ENCODE results near the gene MYH13. TPM values are rescaled to one million over a fixed set of nuclear protein-coding genes. Genes with fewer than 3 reads are reported as not detected.

The MYH13 gene
- total RNA-seq, 2 donors from 2014 or later = not detected

DNA sequence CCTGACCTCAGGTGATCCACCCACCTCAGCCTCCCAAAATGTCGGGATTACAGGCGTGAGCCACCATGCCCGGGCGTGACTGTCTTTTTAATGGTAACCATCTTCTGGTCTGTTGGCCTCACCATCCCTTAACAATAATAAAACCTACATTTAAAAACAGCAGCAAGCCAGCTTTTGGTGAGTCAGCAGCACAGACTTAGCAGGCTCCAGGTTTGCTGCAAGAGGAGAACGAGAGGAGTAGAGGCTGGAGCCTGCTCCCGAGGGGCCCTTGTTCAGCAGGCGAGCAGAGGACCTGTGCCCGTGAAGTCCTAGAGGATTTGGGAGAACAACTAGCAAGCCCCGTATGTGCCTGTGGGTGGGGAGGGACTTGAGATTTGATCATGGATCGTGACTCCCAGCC lies 35.7 kb downstream of the MYH13 start:
- TF ChIP-seq CTCF (IDR thresholded peaks at IDR 0.05) (no peak), POLR2A (IDR thresholded peaks at IDR 0.05) (no peak)
- ATAC-seq (no peak), DNase-seq (no peak)
- Histone ChIP-seq H3K4me1 (no peaks in the 10 kb centered on the region), H3K27me3 (no peaks in the 10 kb centered on the region), H3K36me3 (replicated peaks in 1 of 2; ENCODE audit: insufficient read depth in 1 of 2, low read depth in 2 of 2) (no peaks in the 10 kb centered on the region), H3K27ac (no peak overlapping the region), H3K4me3 (no peak overlapping the region), H3K9me3 (no peaks in the 10 kb centered on the region)
- WGBS, 2 donors = 49 to 62% methylated on average over 9 to 10 of the region's 10 CpGs
- intact Hi-C loops (cut with DNase I) = no loop called here

DNA sequence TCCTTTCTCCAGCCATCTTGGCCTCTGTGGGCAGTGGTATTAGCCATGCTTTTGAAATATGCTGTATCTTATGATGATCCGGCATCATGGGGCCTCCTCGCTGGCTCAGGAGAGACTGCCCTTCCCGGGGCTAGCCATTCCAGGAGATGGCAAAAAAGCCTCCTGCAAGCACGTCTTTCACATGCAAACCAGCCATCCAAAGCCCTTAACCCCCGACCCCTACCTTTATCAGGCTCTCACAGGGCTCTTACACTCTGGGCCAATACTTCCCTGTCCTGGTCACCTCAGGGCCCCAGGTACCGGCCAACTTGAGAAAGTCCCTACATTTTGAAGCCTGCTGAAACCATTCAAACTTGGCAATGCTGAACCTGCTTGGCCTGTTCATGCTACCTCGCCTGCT lies 36.4 kb downstream of the MYH13 start:
- no peaks in the 10 kb centered on the region for H3K4me1 ChIP-seq
- H3K27ac ChIP-seq = no peak overlapping the region
- TF ChIP-seq CTCF (IDR thresholded peaks at IDR 0.05) (no peak), POLR2A (IDR thresholded peaks at IDR 0.05) (no peak)
- 58 to 69% methylated on average over 7 of the region's 7 CpGs for WGBS, 2 donors
- ATAC-seq (no peak), DNase-seq (no peak)
- no peak overlapping the region for H3K4me3 ChIP-seq
- intact Hi-C loops (cut with DNase I) = no loop called here
- H3K36me3 ChIP-seq (replicated peaks in 1 of 2; ENCODE audit: insufficient read depth in 1 of 2, low read depth in 2 of 2) = no peaks in the 10 kb centered on the region
- H3K9me3 ChIP-seq = no peaks in the 10 kb centered on the region
- no peaks in the 10 kb centered on the region for H3K27me3 ChIP-seq

- intact Hi-C loops (cut with DNase I) = no loop called here
- H3K27ac ChIP-seq = no peak overlapping the region
- peaks cover 0 to 3% of the 10 kb centered on the region in 2 donors for H3K27me3 ChIP-seq
- DNase-seq (no peak), ATAC-seq (no peak)
- H3K9me3 ChIP-seq = no peaks in the 10 kb centered on the region
- TF ChIP-seq CTCF (IDR thresholded peaks at IDR 0.05) (no peak), POLR2A (IDR thresholded peaks at IDR 0.05) (no peak)
- no peaks in the 10 kb centered on the region for H3K4me1 ChIP-seq
- H3K36me3 ChIP-seq (replicated peaks in 1 of 2; ENCODE audit: insufficient read depth in 1 of 2, low read depth in 2 of 2) = no peaks in the 10 kb centered on the region
- WGBS, 2 donors = 71 to 75% methylated on average over 4 of the region's 4 CpGs
- no peak overlapping the region for H3K4me3 ChIP-seq
These were observed 40.3 kb downstream of the MYH13 start for GRCh38 chr17:10332515-10332914.

- no peaks in the 10 kb centered on the region for H3K36me3 ChIP-seq (replicated peaks in 1 of 2; ENCODE audit: insufficient read depth in 1 of 2, low read depth in 2 of 2)
- no peaks in the 10 kb centered on the region for H3K4me1 ChIP-seq
- no peak overlapping the region for H3K27ac ChIP-seq
- peaks cover 0 to 3% of the 10 kb centered on the region in 2 donors for H3K27me3 ChIP-seq
- ATAC-seq = no peak
- H3K4me3 ChIP-seq = no peak overlapping the region
- no peaks in the 10 kb centered on the region for H3K9me3 ChIP-seq
- WGBS, 2 donors = 61 to 64% methylated on average over 13 to 15 of the region's 15 CpGs
- no peak for DNase-seq
- intact Hi-C loops (cut with DNase I) = no loop called here
- no peak for TF ChIP-seq POLR2A (IDR thresholded peaks at IDR 0.05)
- TF ChIP-seq CTCF (IDR thresholded peaks at IDR 0.05) = no peak
These were observed 43.6 kb downstream of the MYH13 start for GRCh38 chr17:10328971-10329923.

DNA sequence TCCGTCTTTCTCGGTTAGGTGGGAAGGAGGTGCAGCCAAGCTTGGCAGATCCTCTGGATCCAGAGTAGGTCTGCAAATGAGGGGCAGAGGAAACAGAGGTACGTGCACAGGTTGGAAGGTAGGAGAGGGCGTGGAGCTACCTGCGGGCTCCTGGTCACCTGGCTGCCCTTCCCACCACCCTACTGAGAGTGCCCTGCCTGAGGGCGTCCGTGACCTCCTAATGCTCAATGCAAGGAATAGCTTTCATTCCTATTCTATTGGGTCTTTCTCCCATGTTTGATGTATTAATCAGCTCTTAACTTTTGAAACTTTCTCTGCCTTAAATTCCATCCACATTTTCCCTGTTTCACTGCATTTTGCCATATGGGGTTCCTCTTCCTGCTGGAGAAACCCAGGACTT lies 44.6 kb downstream of the MYH13 start:
- Histone ChIP-seq H3K9me3 (no peaks in the 10 kb centered on the region), H3K4me3 (no peak overlapping the region), H3K4me1 (no peaks in the 10 kb centered on the region), H3K27me3 (peaks cover 0 to 3% of the 10 kb centered on the region in 2 donors), H3K36me3 (replicated peaks in 1 of 2; ENCODE audit: insufficient read depth in 1 of 2, low read depth in 2 of 2) (no peaks in the 10 kb centered on the region), H3K27ac (no peak overlapping the region)
- WGBS, 2 donors = 58 to 68% methylated on average over 7 of the region's 7 CpGs
- TF ChIP-seq POLR2A (IDR thresholded peaks at IDR 0.05) (no peak), CTCF (IDR thresholded peaks at IDR 0.05) (no peak)
- intact Hi-C loops (cut with DNase I) = no loop called here
- no peak for ATAC-seq
- no peak for DNase-seq

Measured in body of pancreas (tissue), 4 donors.